ENCODE results near the gene GSK3A.

DNA sequence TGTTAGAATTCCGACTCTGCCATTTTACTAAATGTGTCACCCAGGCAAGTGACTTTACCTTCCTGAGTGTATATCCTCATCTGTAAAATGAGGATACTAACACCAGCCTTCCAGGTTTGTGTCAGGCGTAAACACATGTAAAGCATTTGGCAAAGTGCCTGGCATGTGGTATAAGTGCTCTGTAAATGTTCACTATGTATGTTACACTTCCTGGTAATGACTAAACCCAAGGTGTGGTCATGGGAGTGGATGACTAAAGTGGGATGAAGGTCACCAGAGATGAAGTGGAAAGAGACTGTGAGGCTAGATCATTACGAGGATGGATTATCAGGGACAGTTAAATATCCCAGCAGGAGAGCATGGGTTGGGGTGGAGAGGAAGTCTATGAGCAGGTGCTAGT lies 50.5 kb downstream of the GSK3A start:
- TF ChIP-seq EZH2 (IDR thresholded peaks at IDR 0.05; ENCODE audit: low read depth): no peak
- no peak for TF ChIP-seq CTCF (conservative IDR thresholded peaks at IDR 0.05)
